HCT116 (cell line): ENCODE results near the gene FHIT. TPM values are rescaled to one million over a fixed set of nuclear protein-coding genes. Genes with fewer than 3 reads are reported as not detected.

ENCODE experiments used
- ATAC-seq: fragments of 200-7000 bp; cut with Tn5 transposase; 2 replicates; pipeline ENCODE4 v1.9.1; 2020; ENCODE audit warnings: mild to moderate bottlenecking, moderate library complexity
- BruUV-seq: library from RNA; stranded (reverse); fragments of 400-500 nt; replicated peaks from 2 replicates; lab custom pipeline; 2021; lab: Mats Ljungman, UMichigan
- CTCF ChIA-PET: fragments of 300-600 bp; sonication (Branson Sonifier 250); formaldehyde crosslinking; loops from one replicate; lab custom pipeline; 2021; ENCODE audit warnings: antibody characterized with exemption; lab: Charles Lee
- POLR2A ChIA-PET: fragments of 300-600, 350-600 bp; sonication (Branson Sonifier 250); formaldehyde crosslinking; loops from one replicate; lab custom pipeline; 2021; ENCODE audit warnings: antibody characterized with exemption; lab: Charles Lee
- RAD21 ChIA-PET, 2 experiments: fragments of 300-600 bp; sonication (Branson Sonifier 250); formaldehyde crosslinking; loops; one replicate each; lab custom pipeline; 2023; ENCODE audit warnings: low total read pairs in 2 of 2; ENCODE audit not compliant: uncharacterized antibody in 2 of 2, unreplicated experiment in 2 of 2, low non-redundant PET in 1 of 2; lab: Charles Lee
- DNase-seq: peaks from one replicate; pipeline ENCODE4 v3.0.0-alpha.2; 2010; ENCODE audit warnings: low read depth, low spot score
- H2AFZ ChIP-seq: fragments of 200-600 bp; shearing (Covaris generic), sonication (generic); 2 replicates; pipeline ENCODE4 v1.6.1; 2017; ENCODE audit warnings: low read depth, mixed run types, mixed read lengths, antibody characterized with exemption, low read length; ENCODE audit not compliant: poor library complexity, severe bottlenecking
- H3K27ac ChIP-seq: 2 replicates; pipeline ENCODE4 v1.5.1; 2012; ENCODE audit warnings: low read depth, low read length
- H3K27me3 ChIP-seq: fragments of 200-600 bp; sonication (generic); 2 replicates; pipeline ENCODE4 v1.6.1; 2016; ENCODE audit warnings: mixed run types, low read length, mixed read lengths; ENCODE audit not compliant: insufficient read depth
- H3K36me3 ChIP-seq, 2 experiments: fragments of 200-500 bp in 1 of 2; fragments of 200-600 bp in 1 of 2; sonication (Bioruptor generic) in 1 of 2; sonication (generic) in 1 of 2; 2 replicates each; pipeline versions ENCODE4 v1.5.1 to v1.6.1; 2014 to 2016; ENCODE audit warnings: low read length in 2 of 2, inconsistent platforms in 1 of 2, mixed read lengths in 1 of 2, mixed run types in 1 of 2; ENCODE audit not compliant: insufficient read depth in 2 of 2, control insufficient read depth in 1 of 2
- H3K4me1 ChIP-seq, 2 experiments: fragments of 200-600 bp in 1 of 2; sonication (generic) in 1 of 2; 2 replicates each; pipeline versions ENCODE4 v1.5.1 to v1.6.1; 2012 to 2017; ENCODE audit warnings: low read length in 2 of 2, inconsistent platforms in 1 of 2, mild to moderate bottlenecking in 1 of 2, mixed read lengths in 1 of 2, mixed run types in 1 of 2, moderate library complexity in 1 of 2; ENCODE audit not compliant: insufficient read depth in 2 of 2, control insufficient read depth in 1 of 2
- H3K4me2 ChIP-seq: fragments of 200-600 bp; sonication (generic); 2 replicates; pipeline ENCODE4 v1.6.1; 2017; ENCODE audit warnings: mixed run types, low read length, mixed read lengths
- H3K4me3 ChIP-seq, 2 experiments: fragments of 200-600 bp in 1 of 2; sonication (generic) in 1 of 2; replicated peaks in 1 of 2; 2 replicates each; pipeline ENCODE4 v1.5.1; 2011 to 2016; ENCODE audit warnings: low read length in 2 of 2, control low read depth in 1 of 2, low read depth in 1 of 2, mild to moderate bottlenecking in 1 of 2, mixed read lengths in 1 of 2, mixed run types in 1 of 2
- H3K79me2 ChIP-seq: fragments of 200-600 bp; sonication (generic); 2 replicates; pipeline ENCODE4 v1.6.1; 2017; ENCODE audit warnings: mild to moderate bottlenecking, mixed run types, low read length, moderate library complexity, mixed read lengths; ENCODE audit not compliant: insufficient read depth
- H3K9ac ChIP-seq: fragments of 200-600 bp; sonication (generic); 2 replicates; pipeline ENCODE4 v1.6.1; 2016; ENCODE audit warnings: low read length, mixed read lengths
- H3K9me2 ChIP-seq: fragments of 200-600 bp; sonication (generic), shearing (Covaris generic); 2 replicates; pipeline ENCODE4 v1.6.1; 2017; ENCODE audit warnings: mixed run types, mild to moderate bottlenecking, moderate library complexity; ENCODE audit not compliant: insufficient read depth
- H3K9me3 ChIP-seq, 2 experiments: fragments of 200-500 bp in 1 of 2; fragments of 200-600 bp in 1 of 2; sonication (Bioruptor generic) in 1 of 2; sonication (generic) in 1 of 2; 2 replicates each; pipeline ENCODE4 v1.6.1; 2014 to 2017; ENCODE audit warnings: low read length in 2 of 2, mixed read lengths in 2 of 2, inconsistent platforms in 1 of 2, low read depth in 1 of 2, mild to moderate bottlenecking in 1 of 2, mixed run types in 1 of 2, moderate library complexity in 1 of 2; ENCODE audit not compliant: control insufficient read depth in 1 of 2, insufficient read depth in 1 of 2
- H4K20me1 ChIP-seq: fragments of 200-600 bp; sonication (generic), shearing (Covaris generic); 2 replicates; pipeline ENCODE4 v1.6.1; 2017; ENCODE audit warnings: mixed run types, mild to moderate bottlenecking, moderate library complexity; ENCODE audit not compliant: insufficient read depth
- ATF3 ChIP-seq: IDR thresholded peaks from 2 replicates; pipeline ENCODE4 v1.6.1; 2012
- CBX3 ChIP-seq: IDR thresholded peaks from 2 replicates; pipeline ENCODE4 v1.6.1; 2012; ENCODE audit warnings: low read depth
- CEBPB ChIP-seq: IDR thresholded peaks from 2 replicates; pipeline ENCODE4 v1.6.1; 2012; ENCODE audit warnings: low read depth
- CTCF ChIP-seq, 3 experiments: fragments of 200-600 bp in 1 of 3; sonication (generic) in 1 of 3; IDR thresholded peaks in 2 of 3; conservative IDR thresholded peaks in 1 of 3; 2 replicates each; pipeline ENCODE4 v1.5.1; 2012 to 2017; ENCODE audit warnings: low read depth in 2 of 3, low read length in 2 of 3, antibody characterized with exemption in 1 of 3, borderline replicate concordance in 1 of 3, control low read depth in 1 of 3, mild to moderate bottlenecking in 1 of 3, mixed read lengths in 1 of 3, mixed run types in 1 of 3, moderate library complexity in 1 of 3; ENCODE audit not compliant: insufficient read depth in 1 of 3
- ELF1 ChIP-seq: IDR thresholded peaks from 2 replicates; pipeline ENCODE4 v1.6.1; 2012; ENCODE audit warnings: low read depth, borderline replicate concordance
- EZH2phosphoT487 ChIP-seq: fragments of 200-600 bp; IDR thresholded peaks from 2 replicates; pipeline ENCODE4 v1.6.1; 2018; ENCODE audit warnings: antibody characterized with exemption, borderline replicate concordance
- JUND ChIP-seq: IDR thresholded peaks from 2 replicates; pipeline ENCODE4 v1.6.1; 2012
- POLR2A ChIP-seq: IDR thresholded peaks from 2 replicates; pipeline ENCODE4 v1.7.0; 2011; ENCODE audit warnings: borderline replicate concordance; ENCODE audit not compliant: insufficient read depth, insufficient read length; ENCODE audit errors: extremely low read depth
- POLR2AphosphoS5 ChIP-seq: IDR thresholded peaks from 2 replicates; pipeline ENCODE4 v1.6.1; 2011; ENCODE audit warnings: mild to moderate bottlenecking, low read depth, low read length, moderate library complexity
- REST ChIP-seq: IDR thresholded peaks from 2 replicates; pipeline ENCODE4 v1.6.1; 2012; ENCODE audit warnings: low read depth
- SIN3A ChIP-seq: IDR thresholded peaks from 2 replicates; pipeline ENCODE4 v1.6.1; 2012; ENCODE audit warnings: low read depth
- SP1 ChIP-seq: IDR thresholded peaks from 2 replicates; pipeline ENCODE4 v1.6.1; 2012; ENCODE audit warnings: low read depth
- TCF7L2 ChIP-seq: IDR thresholded peaks from 2 replicates; pipeline ENCODE4 v1.7.0; 2011; ENCODE audit warnings: borderline replicate concordance, inconsistent platforms; ENCODE audit not compliant: insufficient read depth, insufficient read length; ENCODE audit errors: extremely low read depth
- ZBTB33 ChIP-seq: IDR thresholded peaks from 2 replicates; pipeline ENCODE4 v1.6.1; 2011; ENCODE audit warnings: mild to moderate bottlenecking, low read length, moderate library complexity; ENCODE audit not compliant: insufficient replicate concordance; ENCODE audit errors: extremely low read depth
- ZNF274 ChIP-seq: fragments of 200-500 bp; sonication (Bioruptor generic); IDR thresholded peaks from 2 replicates; pipeline ENCODE4 v1.6.1; 2014; ENCODE audit warnings: mild to moderate bottlenecking, low read depth, low read length, inconsistent platforms
- intact Hi-C: fragments of 100-400 bp; cut with micrococcal nuclease; formaldehyde crosslinking; loops from 2 replicates; pipeline ENCODE4 v1.10.0; 2022
- total RNA-seq: library from RNA; stranded (reverse); gene quantifications from one replicate; pipeline ENCODE4 v1.2.1, GENCODE V29; 2021; ENCODE audit not compliant: unreplicated experiment

The FHIT gene
- total RNA-seq, 1 experiment from 2014 or later: 20.1 TPM

- TF ChIP-seq CTCF (IDR thresholded peaks at IDR 0.05 in 2 of 3, conservative IDR thresholded peaks at IDR 0.05 in 1 of 3; ENCODE audit: borderline replicate concordance in 1 of 3, insufficient read depth in 1 of 3, low read depth in 2 of 3, low read length in 2 of 3): no peak
Observed at GRCh38 chr3:60636846-60637245, 614.4 kb downstream of the FHIT start (continued).

- no peaks in the 10 kb centered on the region for H3K79me2 ChIP-seq
- H3K4me3 ChIP-seq: no peak overlapping the region
- DNase-seq: no peak
- no peak for ATAC-seq
- no peaks in the 10 kb centered on the region for H4K20me1 ChIP-seq
- no TSS peak for BruUV-seq
- POLR2A ChIA-PET: no interaction called here
- RAD21 ChIA-PET: no interaction called here
- no peaks in the 10 kb centered on the region for H3K36me3 ChIP-seq
- CTCF ChIA-PET: no interaction called here
- H3K9me3 ChIP-seq: no peaks in the 10 kb centered on the region
- no peak for TF ChIP-seq POLR2A
- no peak for TF ChIP-seq REST
- no peak for TF ChIP-seq ZBTB33
- no peak for TF ChIP-seq JUND
- TF ChIP-seq ELF1: no peak
- no peak for TF ChIP-seq EZH2phosphoT487
- no peak for TF ChIP-seq ATF3
- no peak for TF ChIP-seq CTCF (IDR thresholded peaks at IDR 0.05 in 2 of 3, conservative IDR thresholded peaks at IDR 0.05 in 1 of 3; ENCODE audit: borderline replicate concordance in 1 of 3, insufficient read depth in 1 of 3, low read depth in 2 of 3, low read length in 2 of 3)
- no peak for TF ChIP-seq CEBPB
- TF ChIP-seq ZNF274: no peak
- TF ChIP-seq SIN3A: no peak
- no peak for TF ChIP-seq SP1
- no peak for TF ChIP-seq POLR2AphosphoS5
- TF ChIP-seq CBX3: no peak
- TF ChIP-seq TCF7L2: no peak
- H2AFZ ChIP-seq: no peak overlapping the region
- H3K4me1 ChIP-seq: peaks cover 0 to 2% of the 10 kb centered on the region in 2 experiments; a peak in 1 of 4 replicates
- no peak overlapping the region for H3K27ac ChIP-seq
- no peaks in the 10 kb centered on the region for H3K9me2 ChIP-seq
- intact Hi-C loops: no loop called here
- no peak overlapping the region for H3K4me2 ChIP-seq
- H3K9ac ChIP-seq: no peak overlapping the region
- no peaks in the 10 kb centered on the region for H3K27me3 ChIP-seq
Observed at GRCh38 chr3:60633644-60634043, 617.6 kb downstream of the FHIT start.
